GM11168 (cell line): Measurements from ENCODE around the gene ANKIB1.
"Not testable (repeated sequence)": the region's sequence is repeated elsewhere in the genome, so short reads cannot be mapped to it uniquely, and the experiment has no call there.

Source experiments
- in situ Hi-C: fragments of 300-500 bp; cut with MboI; formaldehyde crosslinking; loops from one replicate; pipeline ENCODE4 v1.12.0; 2022; ENCODE audit warnings: low sequenced_read_pairs; ENCODE audit not compliant: unreplicated experiment

The ANKIB1 gene

DNA sequence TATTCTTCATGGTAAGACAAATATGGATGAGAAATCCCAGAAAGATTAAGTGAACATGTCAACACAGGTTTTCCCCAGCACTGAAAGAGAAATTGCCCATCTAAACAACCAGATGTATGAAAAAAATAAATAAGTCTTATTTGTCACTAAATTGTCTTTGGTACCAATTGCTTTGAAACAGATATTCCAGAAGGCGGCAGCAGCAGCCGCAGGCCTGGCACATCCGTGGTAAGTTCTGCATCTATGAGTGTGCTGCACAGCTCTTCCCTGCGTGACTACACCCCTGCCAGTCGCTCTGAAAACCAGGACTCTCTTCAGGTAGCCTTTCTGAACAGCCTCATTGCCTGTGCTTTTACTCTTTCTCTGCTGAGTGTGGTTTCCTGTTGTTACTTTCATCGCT lies 151.8 kb downstream of the ANKIB1 start:
- in situ Hi-C loops = no loop called here

DNA sequence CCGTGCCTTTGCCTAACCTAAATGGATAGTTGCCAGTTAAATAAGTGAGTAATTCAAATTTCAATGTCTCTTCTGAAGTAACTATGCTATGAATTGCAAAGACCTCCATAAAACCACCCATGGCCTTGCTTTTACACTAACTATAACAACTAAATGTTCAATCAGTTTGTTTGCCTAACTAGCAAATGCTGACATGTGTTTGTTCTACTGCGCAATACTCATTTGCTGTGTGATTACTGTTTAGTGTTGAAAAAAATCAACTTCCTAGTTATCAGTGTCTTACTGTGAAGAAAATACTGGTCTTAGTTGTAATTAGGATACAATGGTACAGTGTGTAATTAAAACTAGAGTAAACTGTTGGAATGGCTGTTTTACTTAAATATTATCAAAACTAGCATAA lies 154.2 kb downstream of the ANKIB1 start:
- in situ Hi-C loops = no loop called here

GRCh38 chr7:92402920-92403759 lies 157.4 kb downstream of the ANKIB1 start:
- in situ Hi-C loops = no loop called here

DNA sequence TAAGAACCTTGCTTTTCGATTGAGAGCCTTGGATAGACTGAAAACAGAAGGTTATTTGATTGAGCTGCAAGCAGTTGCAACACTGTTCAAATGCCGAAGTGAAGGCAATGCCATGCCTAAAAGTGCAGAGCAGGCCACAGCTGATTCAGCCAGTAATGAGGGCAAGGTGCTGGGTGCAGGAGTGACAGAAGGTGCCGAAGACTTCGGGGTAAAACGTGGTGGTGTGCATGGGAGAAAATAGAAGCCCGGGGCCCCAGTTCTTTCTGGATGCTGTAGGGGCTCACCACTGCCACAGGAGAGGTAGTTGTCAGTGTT lies 157.9 kb downstream of the ANKIB1 start:
- in situ Hi-C loops = no loop called here

- in situ Hi-C loops = no loop called here
Measured at GRCh38 chr7:92404170-92404614, 158.4 kb downstream of the ANKIB1 start.

DNA sequence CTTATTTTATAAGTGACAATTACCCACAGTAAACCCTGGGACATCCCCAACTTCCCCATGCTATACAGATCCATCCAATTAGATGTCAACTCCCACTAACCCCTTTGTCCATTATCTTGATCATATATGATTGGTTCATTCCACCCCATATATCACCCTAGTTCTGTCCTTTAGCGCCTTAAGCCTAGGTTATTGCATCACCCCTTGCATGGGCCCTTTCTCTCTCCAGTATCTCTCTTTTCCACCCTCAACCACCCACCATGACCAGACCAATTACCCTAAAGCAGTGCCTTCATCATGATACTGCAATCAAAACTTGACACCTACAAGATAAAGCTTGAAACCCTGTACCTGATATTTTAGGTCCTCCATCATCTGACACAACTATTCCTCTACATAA lies 163.6 kb downstream of the ANKIB1 start:
- in situ Hi-C loops = no loop called here

DNA sequence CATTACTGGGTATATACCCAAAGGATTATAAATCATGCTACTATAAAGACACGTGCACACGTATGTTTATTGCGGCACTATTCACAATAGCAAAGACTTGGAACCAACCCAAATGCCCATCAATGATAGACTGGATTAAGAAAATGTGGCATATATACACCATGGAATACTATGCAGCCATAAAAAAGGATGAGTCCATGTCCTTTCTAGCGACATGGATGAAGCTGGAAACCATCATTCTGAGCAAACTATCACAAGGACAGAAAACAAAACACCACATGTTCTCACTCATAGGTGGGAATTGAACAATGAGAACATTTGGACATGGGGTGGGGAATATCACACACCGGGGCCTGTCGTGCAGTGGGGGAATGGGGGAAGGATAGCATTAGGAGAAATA lies 164.4 kb downstream of the ANKIB1 start:
- in situ Hi-C loops = not testable (repeated sequence)

DNA sequence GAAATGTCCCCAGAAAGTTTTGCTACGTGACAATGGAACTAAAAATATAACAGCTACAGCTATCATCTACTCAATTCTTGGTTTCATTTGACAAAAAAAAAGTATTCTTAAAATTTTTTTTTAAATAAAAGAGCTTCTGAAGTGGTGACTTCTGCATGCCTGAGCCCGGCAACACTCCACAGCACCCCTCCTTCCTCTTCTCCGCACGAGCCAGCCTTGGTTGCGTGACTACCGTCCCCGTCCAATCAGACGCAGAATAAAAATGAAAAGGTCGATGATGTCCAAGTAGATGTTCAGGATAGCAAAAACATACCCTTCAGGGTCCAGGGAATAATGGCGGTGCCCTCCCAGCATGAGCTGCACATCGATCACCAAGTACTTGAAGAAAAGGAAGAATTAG lies 167.0 kb downstream of the ANKIB1 start:
- in situ Hi-C loops = no loop called here

DNA sequence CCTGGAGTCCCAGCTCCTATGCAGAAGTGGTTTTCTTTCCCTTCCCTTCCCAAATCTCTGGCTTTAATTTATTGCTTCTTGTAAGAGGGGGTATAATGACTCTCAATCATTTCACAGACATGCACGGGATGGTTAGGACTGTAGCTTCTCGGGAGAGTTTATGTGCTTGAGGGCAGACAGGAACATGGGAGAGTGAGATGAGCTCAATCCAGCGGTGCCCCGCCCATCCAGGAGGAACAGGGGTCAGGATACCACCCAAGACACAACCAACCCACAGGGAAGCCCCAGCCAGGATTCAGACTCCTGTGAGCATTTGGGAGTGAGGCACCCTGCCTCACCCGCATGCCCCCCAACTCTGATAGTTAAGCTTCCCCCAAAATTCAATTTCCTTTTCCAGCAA lies 167.8 kb downstream of the ANKIB1 start:
- in situ Hi-C loops = no loop called here

- in situ Hi-C loops = no loop called here
Measured at GRCh38 chr7:92415225-92415624, 169.5 kb downstream of the ANKIB1 start.

DNA sequence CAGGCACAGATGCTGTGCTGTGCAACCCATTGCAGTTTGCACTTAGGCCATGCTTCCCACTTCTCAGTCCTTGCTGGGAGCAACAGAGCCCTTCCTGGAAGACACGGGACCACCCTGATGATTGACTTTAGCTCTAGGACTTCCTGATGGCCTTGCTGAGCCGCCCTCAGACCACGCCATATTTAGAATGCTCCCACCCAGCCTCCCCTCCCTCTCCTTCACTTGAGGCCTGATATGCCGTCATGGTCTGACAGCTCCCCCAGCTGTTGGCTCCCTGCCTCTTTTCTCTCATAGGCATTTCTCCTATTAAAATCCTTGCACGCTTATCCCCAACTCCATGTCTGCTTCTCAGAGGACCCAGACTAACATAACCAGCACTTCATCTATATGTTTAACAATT lies 172.1 kb downstream of the ANKIB1 start:
- in situ Hi-C loops = no loop called here

- in situ Hi-C loops = no loop called here
Measured at GRCh38 chr7:92421676-92422435, 176.1 kb downstream of the ANKIB1 start.

GRCh38 chr7:92422926-92423325 lies 177.2 kb downstream of the ANKIB1 start:
- in situ Hi-C loops = no loop called here

GRCh38 chr7:92423710-92424131 lies 177.9 kb downstream of the ANKIB1 start:
- in situ Hi-C loops = no loop called here

DNA sequence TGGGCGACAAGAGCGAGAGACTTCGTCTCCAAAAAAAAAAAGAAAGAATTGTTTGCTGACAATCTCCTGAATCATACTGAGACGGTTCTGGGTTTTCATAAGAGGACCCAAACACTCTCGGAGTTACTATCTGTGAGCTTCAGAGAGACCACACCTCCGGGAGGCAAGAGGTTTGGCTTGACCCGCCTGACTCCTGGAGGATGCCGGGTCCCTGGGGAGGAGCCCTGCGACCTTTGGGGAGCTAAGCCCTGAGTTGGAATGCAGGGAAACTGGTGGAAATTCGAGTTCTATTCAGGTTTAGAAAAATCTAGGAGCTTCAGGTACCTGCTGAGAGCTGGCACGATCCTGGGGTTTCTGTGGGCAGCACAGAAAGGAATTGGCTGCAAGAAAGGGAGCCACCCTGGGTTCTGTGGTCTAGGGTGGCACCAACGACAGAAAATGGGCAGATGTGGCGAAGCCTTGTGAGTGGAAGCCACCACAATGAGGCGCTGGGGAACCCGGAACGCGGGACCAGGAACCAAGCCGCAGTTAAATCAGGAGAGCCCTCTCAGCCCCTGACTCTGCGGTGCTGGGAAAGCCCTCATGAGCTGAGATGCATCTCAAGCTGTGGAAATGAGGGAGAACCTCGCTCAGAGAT lies 179.7 kb downstream of the ANKIB1 start:
- in situ Hi-C loops = no loop called here

DNA sequence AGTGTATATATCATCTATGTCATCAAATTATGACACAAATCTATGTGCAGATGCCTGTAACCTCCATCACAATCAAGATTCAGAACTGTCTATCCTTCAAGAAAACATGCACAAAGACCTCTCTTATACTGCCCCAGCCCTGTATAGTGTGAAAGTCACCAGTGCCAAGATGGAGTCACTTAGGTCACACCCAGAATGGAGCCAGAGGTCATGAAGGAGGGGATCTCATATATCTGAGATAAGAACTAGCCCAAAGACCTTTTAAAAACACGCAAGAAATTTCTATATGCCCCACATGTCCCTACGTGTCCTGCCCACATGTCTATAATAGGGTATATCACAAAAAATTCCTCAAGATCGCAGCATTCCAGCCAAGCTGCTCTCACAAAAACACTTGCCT lies 181.4 kb downstream of the ANKIB1 start:
- in situ Hi-C loops = no loop called here

GRCh38 chr7:92432299-92432946 lies 186.6 kb downstream of the ANKIB1 start:
- in situ Hi-C loops = no loop called here

DNA sequence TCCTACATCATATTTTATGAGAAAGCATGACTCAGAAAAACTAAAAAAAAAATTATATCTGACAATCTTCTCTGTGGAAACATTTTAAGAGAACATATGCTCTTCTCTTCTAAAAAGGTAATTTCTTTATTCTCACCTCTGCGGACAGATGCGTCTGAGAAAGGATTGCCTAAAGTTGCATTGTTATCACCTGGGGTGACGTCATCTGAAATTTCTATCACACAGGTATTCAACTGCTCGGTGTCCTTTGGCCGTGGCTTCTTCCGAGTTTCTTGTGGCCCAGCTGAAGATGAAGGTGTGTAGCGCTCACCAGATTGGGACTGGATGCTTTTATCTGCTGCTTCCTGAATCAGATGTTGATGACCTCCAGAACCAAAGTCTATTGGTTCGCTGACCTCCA lies 187.2 kb downstream of the ANKIB1 start:
- in situ Hi-C loops = no loop called here

- in situ Hi-C loops = no loop called here
Measured at GRCh38 chr7:92435542-92435941, 189.8 kb downstream of the ANKIB1 start.

DNA sequence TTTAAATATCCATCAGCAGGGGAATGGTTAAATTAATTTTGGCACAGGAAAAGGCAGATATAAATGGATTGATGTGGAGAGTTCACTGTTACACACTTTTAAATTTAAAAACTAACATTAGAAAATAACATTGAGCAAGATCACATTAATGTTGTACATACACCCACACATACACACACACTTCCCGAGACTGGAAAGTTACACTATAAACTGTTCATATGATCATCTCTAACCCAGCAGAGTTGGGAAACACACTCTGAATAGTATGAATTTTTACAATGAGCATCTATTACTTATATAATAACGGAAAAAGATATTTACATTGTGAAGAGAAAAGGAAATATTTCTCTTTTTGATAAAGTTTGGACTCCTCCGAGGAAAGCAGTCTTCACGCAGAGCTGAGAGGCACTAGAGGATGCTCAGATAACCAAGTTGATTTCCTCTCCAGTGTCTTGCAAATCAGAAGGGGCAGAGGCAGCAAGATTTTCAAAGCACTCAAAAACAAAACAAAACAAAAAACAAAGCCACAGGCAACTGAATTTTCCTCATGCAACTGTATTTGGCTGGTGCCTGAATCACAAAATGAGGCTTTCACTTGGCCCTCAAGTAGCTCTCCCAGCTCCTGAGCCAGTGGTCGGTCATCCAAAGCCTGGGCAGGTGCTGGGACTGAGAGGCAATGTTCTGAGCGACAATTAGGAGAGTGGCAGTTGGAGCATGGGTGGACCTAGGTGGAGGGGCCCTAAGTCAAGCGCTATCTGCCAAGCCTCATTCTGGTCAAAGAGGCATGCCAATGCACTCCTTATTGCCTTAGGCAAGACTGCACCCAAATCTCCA lies 191.1 kb downstream of the ANKIB1 start:
- in situ Hi-C loops = no loop called here
